Activated CD8-positive, alpha-beta memory T cell treated with anti-CD3 and anti-CD28 coated beads for 24 hours (primary cell): ENCODE results near the gene GMPR.

ENCODE experiments used
- DNase-seq: peaks from one replicate; pipeline ENCODE4 v3.0.0-alpha.2; 2020

GMPR gene

GRCh38 chr6:16274885-16275589, 36.6 kb downstream of the GMPR start:
- DNase-seq: no peak

- no peak for DNase-seq
These were observed 39.0 kb downstream of the GMPR start for GRCh38 chr6:16277101-16277981.

- no peak for DNase-seq
These were observed 39.8 kb downstream of the GMPR start for GRCh38 chr6:16278048-16278724.

GRCh38 chr6:16278750-16279149, 40.4 kb downstream of the GMPR start:
- no peak for DNase-seq

DNA sequence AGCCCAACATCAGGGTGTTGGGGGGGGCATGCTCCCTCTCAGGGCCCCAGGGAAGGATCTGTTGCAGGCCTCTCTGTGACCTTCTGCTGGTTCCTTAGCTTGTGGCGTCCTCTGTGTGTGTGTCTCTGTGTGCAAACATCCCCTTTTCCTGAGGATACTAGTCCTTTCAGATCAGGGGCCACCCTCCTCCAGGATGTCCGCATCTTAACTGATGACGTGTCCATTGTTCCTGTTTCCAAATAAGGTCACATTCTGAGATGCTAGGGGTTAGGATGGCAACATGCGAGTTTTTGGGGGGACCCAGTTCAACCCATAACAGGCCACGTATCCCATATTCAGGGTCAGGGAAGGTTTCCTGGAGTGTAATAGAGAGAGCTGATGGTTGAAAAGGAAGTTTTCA, 40.9 kb downstream of the GMPR start:
- no peak for DNase-seq

DNA sequence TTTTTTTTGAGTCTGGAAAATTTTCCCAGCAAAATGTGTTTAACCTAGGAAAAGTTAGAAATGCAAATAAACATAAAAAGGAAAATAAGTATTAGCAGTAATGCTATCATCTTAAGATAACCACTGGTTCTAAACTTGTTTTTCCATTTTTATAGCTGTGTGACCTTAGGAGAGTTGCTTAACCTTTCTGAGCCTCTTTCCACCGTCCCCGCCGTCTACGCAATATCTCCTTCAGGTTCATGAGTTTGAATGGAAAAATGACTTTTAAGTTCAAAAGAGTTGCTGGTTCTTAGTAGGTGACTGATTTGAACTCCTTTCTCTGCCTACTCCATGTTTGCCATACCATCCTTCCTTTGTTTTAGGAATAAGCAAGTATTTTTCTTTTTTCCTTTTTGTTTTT, 44.0 kb downstream of the GMPR start:
- DNase-seq: no peak

- DNase-seq: no peak
These were observed 46.1 kb downstream of the GMPR start for GRCh38 chr6:16284472-16284871.

GRCh38 chr6:16285467-16286150, 47.2 kb downstream of the GMPR start:
- no peak for DNase-seq

DNA sequence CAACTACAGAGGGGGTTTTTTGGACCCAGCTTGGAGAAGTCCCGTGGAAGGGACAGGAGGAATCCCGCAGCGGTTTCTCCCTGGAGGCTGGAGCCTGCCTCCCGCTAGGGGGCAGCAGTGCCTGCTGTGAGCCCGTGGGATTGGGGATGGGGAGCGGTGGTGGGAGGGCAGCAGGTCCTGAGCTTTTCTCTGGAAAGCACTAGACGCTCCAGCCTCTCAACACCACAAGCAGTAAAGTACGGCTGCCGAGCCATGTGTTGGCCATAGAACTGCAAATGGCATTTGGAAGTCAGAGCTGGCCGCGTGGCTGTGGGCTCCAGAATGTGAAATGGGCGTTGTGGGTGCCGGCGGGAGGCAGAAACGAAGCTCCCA, 47.8 kb downstream of the GMPR start:
- DNase-seq: no peak

- no peak for DNase-seq
These were observed 49.8 kb downstream of the GMPR start for GRCh38 chr6:16288163-16288562.

GRCh38 chr6:16291739-16292138, 53.4 kb downstream of the GMPR start:
- no peak for DNase-seq

- DNase-seq: no peak
These were observed 54.0 kb downstream of the GMPR start for GRCh38 chr6:16292432-16292831.

- no peak for DNase-seq
These were observed 54.6 kb downstream of the GMPR start for GRCh38 chr6:16292942-16293341.

DNA sequence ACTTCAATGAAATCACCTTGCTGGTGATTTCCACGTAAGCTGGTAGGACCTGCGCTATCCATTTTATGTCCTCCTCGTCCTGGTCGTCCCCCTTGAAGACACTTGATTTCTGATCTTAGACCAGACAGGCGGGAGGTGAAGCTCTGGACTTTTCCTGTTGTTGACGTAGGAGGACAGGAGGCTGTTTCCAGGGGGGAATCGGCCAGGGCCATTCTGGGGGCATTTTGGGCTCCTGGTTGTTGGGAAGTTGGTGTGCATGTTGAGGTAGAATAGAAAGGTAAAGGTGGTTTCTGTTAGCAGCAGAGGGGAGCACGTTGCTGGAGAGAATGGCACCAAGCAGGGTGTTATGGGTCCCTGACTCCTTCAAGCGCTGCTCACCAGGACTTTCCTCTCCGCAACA, 56.0 kb downstream of the GMPR start:
- no peak for DNase-seq

- no peak for DNase-seq
These were observed 56.7 kb downstream of the GMPR start for GRCh38 chr6:16295060-16295459.

- no peak for DNase-seq
These were observed 57.1 kb downstream of the GMPR start for GRCh38 chr6:16295471-16295870.

GRCh38 chr6:16296061-16296670, 57.8 kb downstream of the GMPR start:
- no peak for DNase-seq

DNA sequence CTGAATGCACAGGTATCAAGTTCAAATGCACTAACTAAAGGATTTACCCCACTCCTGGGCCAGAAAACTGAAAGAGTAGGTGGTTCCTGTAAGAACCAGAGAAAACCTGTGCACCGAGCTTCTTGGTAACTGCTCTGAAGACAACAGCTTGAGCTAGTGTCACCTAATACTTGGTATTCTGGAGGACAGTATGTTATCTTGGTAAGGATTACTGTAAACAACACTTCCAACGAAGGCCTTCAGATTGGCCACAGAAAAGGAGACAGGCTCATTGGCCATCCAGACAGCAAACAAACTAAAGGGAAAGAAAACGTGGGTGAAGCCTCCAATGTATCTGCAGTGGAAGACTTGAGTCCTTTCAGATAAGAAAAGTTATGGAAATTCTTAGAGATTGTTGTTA, 61.5 kb downstream of the GMPR start:
- DNase-seq: no peak

- no peak for DNase-seq
These were observed 63.1 kb downstream of the GMPR start for GRCh38 chr6:16301511-16301910.

- DNase-seq: no peak
These were observed 64.5 kb downstream of the GMPR start for GRCh38 chr6:16302721-16303552.

GRCh38 chr6:16305246-16305725, 66.9 kb downstream of the GMPR start:
- DNase-seq: no peak

DNA sequence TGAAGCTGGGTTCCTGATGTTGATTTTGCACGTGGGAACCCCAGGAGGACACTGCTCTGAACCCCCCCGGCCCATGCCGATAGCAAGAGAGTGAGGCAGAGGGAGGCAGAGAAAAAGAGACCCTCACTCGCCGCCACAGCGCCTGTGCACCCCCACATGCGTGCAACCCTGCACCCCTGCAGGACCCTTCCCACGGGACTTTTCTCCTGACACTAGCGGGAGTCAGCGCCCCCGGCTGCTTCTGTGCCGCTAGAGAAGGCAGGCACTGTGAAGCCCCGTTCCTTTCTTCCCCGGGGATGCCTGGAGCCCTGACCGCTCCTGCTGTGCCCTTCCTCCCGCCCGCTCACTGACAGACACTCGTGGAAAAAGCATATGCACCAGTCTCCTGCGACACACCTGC, 67.4 kb downstream of the GMPR start:
- no peak for DNase-seq
